LNCaP clone FGC (cell line): ENCODE measurements around the gene AKAP1.

Experiments used
- DNase-seq: peaks from one replicate; pipeline ENCODE4 v3.0.0-alpha.2; 2011; ENCODE audit warnings: low read depth
- H3K4me3 ChIP-seq: 2 replicates; pipeline ENCODE4 v1.5.1; 2011; ENCODE audit warnings: mild to moderate bottlenecking, low read depth, low read length, control low read depth
- CTCF ChIP-seq: IDR thresholded peaks from 2 replicates; pipeline ENCODE4 v1.5.1; 2012; ENCODE audit warnings: mild to moderate bottlenecking; ENCODE audit not compliant: control insufficient read depth, insufficient read depth; ENCODE audit errors: extremely low read depth

Gene AKAP1

GRCh38 chr17:57165754-57166153 is 80.7 kb downstream of the AKAP1 start:
- no peak for TF ChIP-seq CTCF

GRCh38 chr17:57166803-57167202 is 81.8 kb downstream of the AKAP1 start:
- H3K4me3 ChIP-seq: no peak overlapping the region
- TF ChIP-seq CTCF: no peak
- no peak for DNase-seq

More at GRCh38 chr17:57165754-57166153, 80.7 kb downstream of the AKAP1 start:
- no peak overlapping the region for H3K4me3 ChIP-seq
- DNase-seq: no peak

GRCh38 chr17:57168695-57169094 is 83.6 kb downstream of the AKAP1 start:
- TF ChIP-seq CTCF: no peak
- H3K4me3 ChIP-seq: no peak overlapping the region
- no peak for DNase-seq

- no peak overlapping the region for H3K4me3 ChIP-seq
- no peak for DNase-seq
- TF ChIP-seq CTCF: no peak
Observed at GRCh38 chr17:57170866-57171265, 85.8 kb downstream of the AKAP1 start.
